GM21381 (cell line): ENCODE data around the gene SYCE1.

ENCODE experiments used
- ATAC-seq: cut with Tn5 transposase; IDR thresholded peaks from one replicate; pipeline ENCODE4 v1.9.1; 2021; ENCODE audit warnings: mild to moderate bottlenecking, moderate library complexity; ENCODE audit not compliant: unreplicated experiment

The SYCE1 gene

GRCh38 chr10:133516057-133516456 lies 49.3 kb downstream of the SYCE1 start:
- ATAC-seq, result no peak

- ATAC-seq, result no peak
Observed at GRCh38 chr10:133515471-133515870, 49.9 kb downstream of the SYCE1 start.

DNA sequence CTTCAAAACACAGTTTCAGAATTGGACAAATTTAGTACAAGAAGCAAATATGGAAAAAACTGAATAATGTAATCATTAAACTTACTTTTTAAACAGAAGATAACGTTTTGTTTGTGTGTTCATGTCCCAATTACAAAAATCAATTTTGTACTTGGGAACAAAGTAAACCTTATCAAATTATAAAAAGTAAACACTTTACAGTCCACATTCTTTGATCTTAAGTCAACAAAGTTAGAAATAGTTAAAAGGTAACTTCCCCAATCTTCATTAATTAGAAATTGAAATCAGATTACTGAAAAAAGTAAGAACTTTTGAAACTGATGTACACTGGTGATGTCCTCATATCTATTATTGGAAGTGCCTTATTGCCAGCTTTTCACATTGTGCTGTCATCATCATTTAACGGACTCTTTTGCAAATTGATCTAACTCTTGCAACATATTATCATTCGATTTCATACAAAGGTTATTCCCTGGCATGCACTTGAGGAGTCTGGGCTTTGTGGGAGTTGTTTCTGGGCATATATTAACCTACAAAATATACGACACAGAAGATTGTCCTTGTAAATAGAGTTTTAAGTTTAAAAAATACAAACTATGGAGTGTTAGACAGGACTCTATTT lies 53.4 kb downstream of the SYCE1 start:
- no peak for ATAC-seq

GRCh38 chr10:133511408-133511807 lies 54.0 kb downstream of the SYCE1 start:
- no peak for ATAC-seq

- ATAC-seq, result no peak
Observed at GRCh38 chr10:133509700-133510099, 55.7 kb downstream of the SYCE1 start.
